Body of pancreas (tissue), 4 donors: ENCODE measurements around the gene LYPLA2.

Experiments
- CTCF ChIP-seq, 7 experiments: fragments of 450-650 bp in 4 of 7; fragments of 200-600 bp in 3 of 7; sonication (generic) in 3 of 7; IDR thresholded peaks; one replicate each; pipeline ENCODE4 v1.5.1; 2016 to 2019; ENCODE audit warnings: antibody characterized with exemption in 7 of 7
- POLR2A ChIP-seq, 3 donors: fragments of 450-650 bp; IDR thresholded peaks; one replicate each; pipeline ENCODE4 v1.6.1; 2016; ENCODE audit warnings: antibody characterized with exemption in 3 of 3, mild to moderate bottlenecking in 2 of 3

DNA sequence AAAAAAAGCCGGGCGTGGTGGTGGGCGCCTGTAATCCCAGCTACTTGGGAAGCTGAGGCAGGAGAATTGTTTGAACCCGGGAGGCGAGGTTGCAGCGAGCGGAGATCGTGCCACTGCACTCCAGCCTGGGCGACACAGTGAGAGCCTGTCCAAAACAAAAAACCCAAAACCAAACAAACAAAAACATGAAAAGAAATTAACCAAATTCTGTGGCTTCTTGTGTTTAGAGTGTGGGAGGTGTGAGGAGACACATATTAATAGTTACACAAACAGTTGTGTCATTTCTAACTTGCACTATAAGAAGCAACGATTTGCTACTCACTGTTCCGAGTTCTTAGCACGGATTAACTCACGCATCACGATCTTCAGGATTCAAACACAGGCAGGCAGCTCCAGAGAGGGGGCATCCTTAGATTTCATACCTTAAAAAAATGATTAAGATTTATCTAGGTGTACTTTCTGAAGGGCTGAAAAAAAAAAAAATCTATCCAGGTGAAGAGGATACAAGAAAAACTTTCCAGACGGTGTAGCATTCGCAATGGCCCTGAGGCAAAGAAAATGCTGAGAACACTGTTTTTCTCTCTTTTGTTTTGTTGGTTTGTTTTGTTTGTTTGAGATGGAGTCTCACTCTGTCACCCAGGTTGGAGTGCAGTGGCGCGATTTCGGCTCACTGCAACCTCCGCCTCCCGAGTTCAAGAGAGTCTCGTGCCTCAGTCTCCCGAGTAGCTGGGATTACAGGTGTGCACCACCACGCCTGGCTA, 35.0 kb downstream of the LYPLA2 start:
- no peak for TF ChIP-seq POLR2A (IDR thresholded peaks at IDR 0.05)
- TF ChIP-seq CTCF (IDR thresholded peaks at IDR 0.05): no peak
